HEK293T (cell line): ENCODE results near the gene HEATR5A.

Source experiments
- ARNT ChIP-seq: fragments of 450-650 bp; IDR thresholded peaks from 2 replicates; pipeline ENCODE4 v1.6.1; 2017; ENCODE audit warnings: mild to moderate bottlenecking
- BHLHE40 ChIP-seq: fragments of 450-650 bp; IDR thresholded peaks from 2 replicates; pipeline ENCODE4 v1.6.1; 2016; ENCODE audit warnings: mild to moderate bottlenecking, moderate library complexity, borderline replicate concordance
- ELF4 ChIP-seq: fragments of 450-650 bp; IDR thresholded peaks from 2 replicates; pipeline ENCODE4 v1.6.1; 2017; ENCODE audit warnings: antibody characterized with exemption
- FOXA1 ChIP-seq: fragments of 450-650 bp; IDR thresholded peaks from 2 replicates; pipeline ENCODE4 v1.6.1; 2016; ENCODE audit warnings: mild to moderate bottlenecking
- FOXK2 ChIP-seq: fragments of 450-650 bp; IDR thresholded peaks from 2 replicates; pipeline ENCODE4 v1.6.1; 2016; ENCODE audit warnings: mild to moderate bottlenecking
- FOXM1 ChIP-seq: fragments of 450-650 bp; IDR thresholded peaks from 2 replicates; pipeline ENCODE4 v1.6.1; 2017; ENCODE audit warnings: mild to moderate bottlenecking, borderline replicate concordance
- HDGF ChIP-seq: fragments of 450-650 bp; IDR thresholded peaks from 2 replicates; pipeline ENCODE4 v1.6.1; 2017; ENCODE audit warnings: antibody characterized with exemption, borderline replicate concordance
- L3MBTL2 ChIP-seq: fragments of 450-650 bp; conservative IDR thresholded peaks from 2 replicates; pipeline ENCODE4 v1.6.1; 2016; ENCODE audit warnings: mild to moderate bottlenecking
- LEF1 ChIP-seq: fragments of 450-650 bp; IDR thresholded peaks from 2 replicates; pipeline ENCODE4 v1.6.1; 2017; ENCODE audit warnings: mild to moderate bottlenecking, borderline replicate concordance
- NFRKB ChIP-seq: fragments of 450-650 bp; IDR thresholded peaks from 2 replicates; pipeline ENCODE4 v1.6.1; 2016; ENCODE audit warnings: mild to moderate bottlenecking, moderate library complexity
- PKNOX1 ChIP-seq: fragments of 450-650 bp; IDR thresholded peaks from 2 replicates; pipeline ENCODE4 v1.6.1; 2016
- SP1 ChIP-seq: fragments of 450-650 bp; IDR thresholded peaks from 2 replicates; pipeline ENCODE4 v1.6.1; 2017
- SUZ12 ChIP-seq: fragments of 450-650 bp; IDR thresholded peaks from 2 replicates; pipeline ENCODE4 v1.6.1; 2016; ENCODE audit warnings: mild to moderate bottlenecking
- TARDBP ChIP-seq: fragments of 450-650 bp; IDR thresholded peaks from 2 replicates; pipeline ENCODE4 v1.6.1; 2016

GRCh38 chr14:31440280-31440679 is 19.9 kb upstream of the HEATR5A start:
- TF ChIP-seq SP1 (no peak), FOXM1 (no peak), ARNT (no peak), BHLHE40 (no peak), SUZ12 (no peak), ELF4 (no peak), PKNOX1 (no peak), FOXA1 (no peak), FOXK2 (no peak), TARDBP (no peak), NFRKB (no peak), L3MBTL2 (no peak), LEF1 (no peak), HDGF (no peak)
